A549 (cell line): ENCODE data around the gene CUX1. TPM values are rescaled to one million over a fixed set of nuclear protein-coding genes. Genes with fewer than 3 reads are reported as not detected.

Experiments
- ATAC-seq, 2 experiments: fragments of 200-7000 bp in 1 of 2; fragments of >200 bp in 1 of 2; cut with Nextera tagmentation in 1 of 2; cut with Tn5 transposase in 1 of 2; 3 replicates each; pipeline versions ENCODE4 v1.8.0 to v1.9.1; 2018 to 2020; ENCODE audit warnings: mild to moderate bottlenecking in 1 of 2, moderate library complexity in 1 of 2
- CTCF ChIA-PET: fragments of 300-600 bp; sonication (Branson Sonifier 250); formaldehyde crosslinking; extraction: SDS; loops from one replicate; lab custom pipeline; 2021; ENCODE audit warnings: antibody characterized with exemption, inconsistent platforms; lab: Yijun Ruan, JAX
- POLR2A ChIA-PET: fragments of 350-600 bp; formaldehyde crosslinking; extraction: SDS; loops from one replicate; lab custom pipeline; 2021; ENCODE audit warnings: antibody characterized with exemption, inconsistent platforms; lab: Yijun Ruan, JAX
- DNase-seq, 2 experiments: peaks; one replicate each; pipeline versions ENCODE4 v3.0.0 to v3.0.0-alpha.2; 2011 to 2016; ENCODE audit warnings: low read depth in 1 of 2, low spot score in 1 of 2
- FAIRE-seq: peaks from 2 replicates; lab custom pipeline; 2011; peaks lifted over from hg19 to GRCh38; lab: Jason Lieb, UNC
- H3K27ac ChIP-seq, 2 experiments: fragments of >200 bp; sonication (Bioruptor Twin); formaldehyde crosslinking; 3 replicates each; pipeline ENCODE4 v1.5.1; 2016 to 2017
- H3K4me1 ChIP-seq: fragments of >200 bp; sonication (Bioruptor Twin); formaldehyde crosslinking; 3 replicates; pipeline ENCODE4 v1.6.1; 2016
- H3K4me2 ChIP-seq: fragments of >200 bp; sonication (Bioruptor Twin); formaldehyde crosslinking; 3 replicates; pipeline ENCODE4 v1.6.1; 2016
- H3K4me3 ChIP-seq: fragments of >200 bp; sonication (Bioruptor Twin); formaldehyde crosslinking; 3 replicates; pipeline ENCODE4 v1.5.1; 2016
- H3K9me3 ChIP-seq: fragments of >200 bp; sonication (Bioruptor Twin); formaldehyde crosslinking; 3 replicates; pipeline ENCODE4 v1.6.1; 2016
- CBX8 ChIP-seq: fragments of 200-600 bp; sonication (generic); IDR thresholded peaks from 2 replicates; pipeline ENCODE4 v1.6.1; 2016
- CEBPB ChIP-seq, 2 experiments: fragments of >200 bp in 1 of 2; sonication (Bioruptor Twin) in 1 of 2; formaldehyde crosslinking in 1 of 2; IDR thresholded peaks; 2 replicates each; pipeline ENCODE4 v1.6.1; 2012 to 2016
- CHD2 ChIP-seq: fragments of 150-350 bp; IDR thresholded peaks from 2 replicates; pipeline ENCODE4 v1.6.1; 2014; ENCODE audit warnings: low read length; ENCODE audit not compliant: partially characterized antibody
- CHD4 ChIP-seq: fragments of 200-600 bp; sonication (generic); IDR thresholded peaks from 2 replicates; pipeline ENCODE4 v1.6.1; 2016; ENCODE audit warnings: antibody characterized with exemption, mild to moderate bottlenecking, borderline replicate concordance
- EHF ChIP-seq: fragments of 250-450 bp; sonication (Bioruptor Pico); IDR thresholded peaks from 2 replicates; pipeline ENCODE4 v1.5.0; 2020; ENCODE audit warnings: mild to moderate bottlenecking
- FOXS1 ChIP-seq: fragments of 250-450 bp; sonication (Bioruptor Pico); IDR thresholded peaks from 2 replicates; pipeline ENCODE4 v1.5.0; 2020; ENCODE audit warnings: mild to moderate bottlenecking, moderate library complexity
- GATA3 ChIP-seq: IDR thresholded peaks from 2 replicates; pipeline ENCODE4 v1.6.1; 2012; ENCODE audit warnings: borderline replicate concordance
- HDAC2 ChIP-seq: fragments of 200-600 bp; sonication (generic); IDR thresholded peaks from 2 replicates; pipeline ENCODE4 v1.6.1; 2016
- HES2 ChIP-seq: fragments of >200 bp; sonication (Bioruptor Twin); formaldehyde crosslinking; IDR thresholded peaks from 2 replicates; pipeline ENCODE4 v1.6.1; 2016
- HEYL ChIP-seq: fragments of 250-450 bp; sonication (Bioruptor Pico); IDR thresholded peaks from 2 replicates; pipeline ENCODE4 v1.8.0; 2021; ENCODE audit warnings: mild to moderate bottlenecking, moderate library complexity
- HMGXB4 ChIP-seq: fragments of 250-450 bp; sonication (Bioruptor Pico); IDR thresholded peaks from 2 replicates; pipeline ENCODE4 v1.5.0; 2021; ENCODE audit warnings: mild to moderate bottlenecking, moderate library complexity, borderline replicate concordance
- JUN ChIP-seq, 2 experiments: fragments of >200 bp; sonication (Bioruptor Twin); formaldehyde crosslinking; IDR thresholded peaks; 2 replicates in 1 of 2; 3 replicates in 1 of 2; pipeline ENCODE4 v1.6.1; 2016 to 2017
- JUNB ChIP-seq: fragments of >200 bp; sonication (Bioruptor Twin); formaldehyde crosslinking; IDR thresholded peaks from 2 replicates; pipeline ENCODE4 v1.6.1; 2016
- KDM5A ChIP-seq: fragments of 200-600 bp; sonication (generic); IDR thresholded peaks from 2 replicates; pipeline ENCODE4 v1.6.1; 2016; ENCODE audit warnings: antibody characterized with exemption, mild to moderate bottlenecking
- MAFK ChIP-seq: fragments of 450-650 bp; IDR thresholded peaks from 2 replicates; pipeline ENCODE4 v1.6.1; 2014; ENCODE audit not compliant: partially characterized antibody
- MYC ChIP-seq: IDR thresholded peaks from 2 replicates; pipeline ENCODE4 v1.6.1; 2012; ENCODE audit warnings: mild to moderate bottlenecking, inconsistent platforms, low read length, improper control_type of control experiment, borderline replicate concordance
- NFE2L2 ChIP-seq: fragments of 150-350 bp; conservative IDR thresholded peaks from 2 replicates; pipeline ENCODE4 v1.6.1; 2014; ENCODE audit warnings: low read length
- NPAS2 ChIP-seq: fragments of 250-450 bp; sonication (Bioruptor Pico); IDR thresholded peaks from 2 replicates; pipeline ENCODE4 v1.8.0; 2022; ENCODE audit warnings: mild to moderate bottlenecking, moderate library complexity, borderline replicate concordance
- PHF8 ChIP-seq: fragments of 200-600 bp; sonication (generic); IDR thresholded peaks from 2 replicates; pipeline ENCODE4 v1.6.1; 2016; ENCODE audit warnings: low read depth, mild to moderate bottlenecking, antibody characterized with exemption, moderate library complexity, borderline replicate concordance
- POLR2A ChIP-seq: IDR thresholded peaks from 2 replicates; pipeline ENCODE4 v1.6.1; 2012; ENCODE audit warnings: mild to moderate bottlenecking, low read length
- RAD21 ChIP-seq, 2 experiments: fragments of >200 bp in 1 of 2; sonication (Bioruptor Twin) in 1 of 2; formaldehyde crosslinking in 1 of 2; IDR thresholded peaks in 1 of 2; conservative IDR thresholded peaks in 1 of 2; 2 replicates in 1 of 2; 3 replicates in 1 of 2; pipeline ENCODE4 v1.6.1; 2012 to 2018; ENCODE audit warnings: inconsistent platforms in 1 of 2
- RCOR1 ChIP-seq: fragments of 150-350 bp; IDR thresholded peaks from 2 replicates; pipeline ENCODE4 v1.6.1; 2014; ENCODE audit warnings: antibody characterized with exemption, low read length, low read depth
- REST ChIP-seq: fragments of 200-600 bp; sonication (generic); IDR thresholded peaks from 2 replicates; pipeline ENCODE4 v1.6.1; 2016; ENCODE audit warnings: antibody characterized with exemption, mild to moderate bottlenecking, moderate library complexity
- SREBF2 ChIP-seq: fragments of 450-650 bp; IDR thresholded peaks from 2 replicates; pipeline ENCODE4 v1.6.1; 2014; ENCODE audit warnings: mild to moderate bottlenecking, moderate library complexity
- TFCP2L1 ChIP-seq: fragments of 250-450 bp; sonication (Bioruptor Pico); IDR thresholded peaks from 2 replicates; pipeline ENCODE4 v1.5.0; 2021; ENCODE audit warnings: mild to moderate bottlenecking
- USF2 ChIP-seq: fragments of 450-650 bp; IDR thresholded peaks from 2 replicates; pipeline ENCODE4 v1.6.1; 2014; ENCODE audit warnings: antibody characterized with exemption
- ZC3H11A ChIP-seq: fragments of 450-650 bp; IDR thresholded peaks from 2 replicates; pipeline ENCODE4 v1.6.1; 2014; ENCODE audit warnings: antibody characterized with exemption, mild to moderate bottlenecking
- ZSCAN20 ChIP-seq: fragments of 250-450 bp; sonication (Bioruptor Pico); IDR thresholded peaks from 2 replicates; pipeline ENCODE4 v1.8.0; 2022; ENCODE audit warnings: mild to moderate bottlenecking, moderate library complexity
- WGBS: methylation state at CpG from one replicate; pipeline ENCODE4 v1.1.6; 2017; ENCODE audit errors: missing lambda C conversion rate; 5-methylcytosine and 5-hydroxymethylcytosine counted together
- polyA plus RNA-seq, 4 experiments: library from polyadenylated mRNA; depleted of rRNA in 3 of 4; stranded (reverse); fragments of >200 nt; fragmentation: RNase III in 1 of 4; extraction: RNeasy Plus Mini Kit Qiagen cat#74134 plus additional on column Dnase treatment in 1 of 4; gene quantifications; 2 replicates in 3 of 4; 3 replicates in 1 of 4; pipeline ENCODE4 v1.2.3, GENCODE V29; 2011 to 2017
- TF ChIP-seq, protein P1 (sequence below): fragments of >200 bp; sonication (Bioruptor Twin); formaldehyde crosslinking; IDR thresholded peaks from 3 replicates; pipeline ENCODE4 v1.5.1; 2016
- TF ChIP-seq, protein P2 (sequence below): IDR thresholded peaks from 2 replicates; pipeline ENCODE4 v1.6.1; 2012
- TF ChIP-seq, protein P3 (sequence below): fragments of 250-450 bp; sonication (Bioruptor Pico); IDR thresholded peaks from 2 replicates; pipeline ENCODE4 v1.5.0; 2020; ENCODE audit warnings: low read depth, mild to moderate bottlenecking, moderate library complexity

CUX1 gene
- polyA plus RNA-seq, 2 of the 4 experiments (the other 2 are of a cell fraction), result 32.7 to 33.4 TPM

GRCh38 chr7:102122026-102122425 is 304.6 kb downstream of the CUX1 start (continued):
- no peak for TF ChIP-seq HES2
- TF ChIP-seq, all 56 proteins: peak for 6

- Histone ChIP-seq H3K4me2 (peak overlapping the region; percentile 74), H3K27ac (peak overlapping the region; percentile 80 to 93), H3K9me3 (no peaks in the 10 kb centered on the region), H3K4me1 (peaks cover 72% of the 10 kb centered on the region), H3K4me3 (no peak overlapping the region)
- FAIRE-seq (peak; percentile 54), DNase-seq (peak; percentile 83 to 96), ATAC-seq (peak; percentile 95 to 96)
- ChIA-PET CTCF (interaction anchor here (0.8 to 1.5 kb wide), 7 partner anchors 9 to 224 kb away, joined by 3 to 5 read pairs (median 3); no protein-coding TSS in a partner anchor), POLR2A (interaction anchor here (0.6 to 1.5 kb wide), 4 partner anchors 9 to 1668 kb away, joined by 3 to 5 read pairs (median 4); no protein-coding TSS in a partner anchor)
- WGBS, result 1% methylated on average over 17 of the region's 17 CpGs
- peak; percentile 30; the same call in 1 of the 2 replicates for TF ChIP-seq JUNB
- TF ChIP-seq, protein P1, sequence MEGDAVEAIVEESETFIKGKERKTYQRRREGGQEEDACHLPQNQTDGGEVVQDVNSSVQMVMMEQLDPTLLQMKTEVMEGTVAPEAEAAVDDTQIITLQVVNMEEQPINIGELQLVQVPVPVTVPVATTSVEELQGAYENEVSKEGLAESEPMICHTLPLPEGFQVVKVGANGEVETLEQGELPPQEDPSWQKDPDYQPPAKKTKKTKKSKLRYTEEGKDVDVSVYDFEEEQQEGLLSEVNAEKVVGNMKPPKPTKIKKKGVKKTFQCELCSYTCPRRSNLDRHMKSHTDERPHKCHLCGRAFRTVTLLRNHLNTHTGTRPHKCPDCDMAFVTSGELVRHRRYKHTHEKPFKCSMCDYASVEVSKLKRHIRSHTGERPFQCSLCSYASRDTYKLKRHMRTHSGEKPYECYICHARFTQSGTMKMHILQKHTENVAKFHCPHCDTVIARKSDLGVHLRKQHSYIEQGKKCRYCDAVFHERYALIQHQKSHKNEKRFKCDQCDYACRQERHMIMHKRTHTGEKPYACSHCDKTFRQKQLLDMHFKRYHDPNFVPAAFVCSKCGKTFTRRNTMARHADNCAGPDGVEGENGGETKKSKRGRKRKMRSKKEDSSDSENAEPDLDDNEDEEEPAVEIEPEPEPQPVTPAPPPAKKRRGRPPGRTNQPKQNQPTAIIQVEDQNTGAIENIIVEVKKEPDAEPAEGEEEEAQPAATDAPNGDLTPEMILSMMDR, result peak; percentile 54
- no peak for TF ChIP-seq ZSCAN20 (CRISPR knock-in tag)
- TF ChIP-seq POLR2A, result no peak
- no peak for TF ChIP-seq MAFK
- no peak for TF ChIP-seq RCOR1
- no peak for TF ChIP-seq PHF8
- no peak for TF ChIP-seq KDM5A
- no peak for TF ChIP-seq NPAS2 (CRISPR knock-in tag)
- TF ChIP-seq, protein P2, sequence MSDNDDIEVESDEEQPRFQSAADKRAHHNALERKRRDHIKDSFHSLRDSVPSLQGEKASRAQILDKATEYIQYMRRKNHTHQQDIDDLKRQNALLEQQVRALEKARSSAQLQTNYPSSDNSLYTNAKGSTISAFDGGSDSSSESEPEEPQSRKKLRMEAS, result peak; percentile 88
- TF ChIP-seq JUN (IDR thresholded peaks at IDR 0.05), result peak in 1 of 2 experiments; percentile 67; a peak in 3 of 5 replicates
- TF ChIP-seq TFCP2L1 (CRISPR knock-in tag), result no peak
- TF ChIP-seq GATA3, result peak; percentile 20; the same call in 1 of the 2 replicates
- no peak for TF ChIP-seq USF2
- no peak for TF ChIP-seq MYC
- no peak; the same call in 1 of the 2 replicates for TF ChIP-seq EHF
- no peak for TF ChIP-seq HDAC2
- peak; percentile 79 to 81 for TF ChIP-seq RAD21 (conservative IDR thresholded peaks at IDR 0.05 in 1 of 2, IDR thresholded peaks at IDR 0.05 in 1 of 2)
- TF ChIP-seq REST, result no peak
- TF ChIP-seq CHD2, result no peak
- TF ChIP-seq, protein P3, sequence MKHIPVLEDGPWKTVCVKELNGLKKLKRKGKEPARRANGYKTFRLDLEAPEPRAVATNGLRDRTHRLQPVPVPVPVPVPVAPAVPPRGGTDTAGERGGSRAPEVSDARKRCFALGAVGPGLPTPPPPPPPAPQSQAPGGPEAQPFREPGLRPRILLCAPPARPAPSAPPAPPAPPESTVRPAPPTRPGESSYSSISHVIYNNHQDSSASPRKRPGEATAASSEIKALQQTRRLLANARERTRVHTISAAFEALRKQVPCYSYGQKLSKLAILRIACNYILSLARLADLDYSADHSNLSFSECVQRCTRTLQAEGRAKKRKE (CRISPR knock-in tag), result 0 out of 2 replicates have a peak, but pooled peaks have one; percentile 21
- no peak; the same call in 1 of the 2 replicates for TF ChIP-seq HEYL (CRISPR knock-in tag)
- TF ChIP-seq ZC3H11A, result no peak
- no peak for TF ChIP-seq HMGXB4 (CRISPR knock-in tag)
- no peak for TF ChIP-seq SREBF2
- no peak for TF ChIP-seq CHD4
- no peak for TF ChIP-seq FOXS1
- no peak for TF ChIP-seq CBX8
- no peak for TF ChIP-seq CEBPB (IDR thresholded peaks at IDR 0.05)
- no peak for TF ChIP-seq NFE2L2
Measured at GRCh38 chr7:102125127-102125596, 307.7 kb downstream of the CUX1 start.
